Esophagus squamous epithelium (tissue), 5 donors: ENCODE results near the gene GSTA4. TPM values are rescaled to one million over a fixed set of nuclear protein-coding genes. Genes with fewer than 3 reads are reported as not detected.
A peak's percentile ranks its signal among the peaks of the same experiment; 100 is the strongest.
"Not testable (repeated sequence)": the region's sequence is repeated elsewhere in the genome, so short reads cannot be mapped to it uniquely, and the experiment has no call there.

Source experiments
- DNase-seq: peaks from one replicate; lab custom pipeline; 2025; lab: John Stamatoyannopoulos, UW
- H3K27ac ChIP-seq, 4 donors: fragments of 200-600 bp; sonication (generic); one replicate each; pipeline ENCODE4 v1.5.1; 2016 to 2019; ENCODE audit warnings: mild to moderate bottlenecking in 1 of 4
- H3K27me3 ChIP-seq, 4 donors: fragments of 200-600 bp; sonication (generic); 1 replicate in 3 of 4; 2 replicates in 1 of 4; pipeline versions ENCODE4 v1.5.1 to v1.6.0; 2017 to 2021; ENCODE audit warnings: antibody characterized with exemption in 1 of 4
- H3K36me3 ChIP-seq, 3 donors: fragments of 200-600 bp; sonication (generic); one replicate each; pipeline ENCODE4 v1.5.1; 2016 to 2019
- H3K4me1 ChIP-seq, 3 donors: fragments of 200-600 bp; sonication (generic); one replicate each; pipeline ENCODE4 v1.5.1; 2017 to 2019
- H3K4me3 ChIP-seq, 4 donors: fragments of 200-600 bp; sonication (generic); 1 replicate in 3 of 4; 2 replicates in 1 of 4; pipeline ENCODE4 v1.5.1; 2016 to 2019; ENCODE audit warnings: mild to moderate bottlenecking in 2 of 4, moderate library complexity in 1 of 4
- H3K9me3 ChIP-seq, 3 donors: fragments of 200-600 bp; sonication (generic); one replicate each; pipeline ENCODE4 v1.5.1; 2016 to 2019
- CTCF ChIP-seq, 6 experiments: fragments of 450-650 bp in 4 of 6; fragments of 200-600 bp in 2 of 6; sonication (generic) in 2 of 6; IDR thresholded peaks; one replicate each; pipeline ENCODE4 v1.5.1; 2016 to 2019; ENCODE audit warnings: antibody characterized with exemption in 6 of 6, mild to moderate bottlenecking in 4 of 6, moderate library complexity in 4 of 6
- POLR2A ChIP-seq, 4 donors: fragments of 450-650 bp; IDR thresholded peaks; one replicate each; pipeline ENCODE4 v1.6.1; 2017; ENCODE audit warnings: antibody characterized with exemption in 4 of 4, mild to moderate bottlenecking in 4 of 4, moderate library complexity in 3 of 4
- WGBS, 2 donors: methylation state at CpG; one replicate each; pipeline ENCODE4 v1.1.5; 2018; 5-methylcytosine and 5-hydroxymethylcytosine counted together
- intact Hi-C: fragments of 100-400 bp; cut with DNase I; formaldehyde crosslinking; loops from one replicate; pipeline ENCODE4 v1.15.0; 2022
- total RNA-seq, 4 donors: library from RNA; depleted of rRNA; stranded (reverse); fragments of >200 nt; gene quantifications; one replicate each; pipeline ENCODE4 v1.1.0, GENCODE V29; 2016
- donor health status: DM: yes; HTN: yes; CAD: no.

The GSTA4 gene
- total RNA-seq: 100 to 1,000 TPM in 1 of 4 donors, 10 to 100 TPM in 3; 50.4 to 110 (median 84.4) TPM

- TF ChIP-seq POLR2A (IDR thresholded peaks at IDR 0.05): peak in 3 of 4 donors; percentile 68 to 84 (median 72)
- peak; percentile 37 to 80 (median 68) for TF ChIP-seq CTCF (IDR thresholded peaks at IDR 0.05)
- peak within 1 kb of the TSS; percentile 94 to 96 (median 95) for H3K27ac ChIP-seq
- peaks cover 3 to 55% (median 8%) of the 10 kb centered on the region in 3 donors for H3K4me1 ChIP-seq
- H3K36me3 ChIP-seq, H3K9me3 ChIP-seq, H3K27me3 ChIP-seq, intact Hi-C loops: not testable (repeated sequence)
- 0 to 1% methylated on average over 30 to 34 of the region's 41 CpGs for WGBS, 2 donors
- H3K4me3 ChIP-seq: peak within 1 kb of the TSS; percentile 72 to 80 (median 78)
- DNase-seq: peak; percentile 47
Observed at GRCh38 chr6:52995089-52995912, at the start of gene GSTA4. Gene GSTA4 (minus strand): TSS chr6:52995284. CDS start chr6:52994243, 1,041 bp downstream.

- no peaks in the 10 kb centered on the region for H3K9me3 ChIP-seq
- H3K27ac ChIP-seq: no peak overlapping the region
- no peaks in the 10 kb centered on the region for H3K27me3 ChIP-seq
- WGBS, 2 donors: 90 to 92% methylated on average over 3 of the region's 4 CpGs
- intact Hi-C loops: no loop called here
- H3K4me1 ChIP-seq: peaks cover 0 to 44% (median 23%) of the 10 kb centered on the region in 3 donors
- DNase-seq: no peak
- no peak for TF ChIP-seq CTCF (IDR thresholded peaks at IDR 0.05)
- no peak for TF ChIP-seq POLR2A (IDR thresholded peaks at IDR 0.05)
- H3K4me3 ChIP-seq: no peak overlapping the region
- peaks cover 2 to 20% (median 12%) of the 10 kb centered on the region in 3 donors for H3K36me3 ChIP-seq
Observed at GRCh38 chr6:53044572-53044971, 49.5 kb upstream of the GSTA4 start.

- TF ChIP-seq CTCF (IDR thresholded peaks at IDR 0.05) (no peak), POLR2A (IDR thresholded peaks at IDR 0.05) (no peak)
- no peak for DNase-seq
- Histone ChIP-seq H3K4me3 (no peak overlapping the region), H3K4me1 (peaks cover 0 to 42% (median 23%) of the 10 kb centered on the region in 3 donors), H3K27me3 (no peaks in the 10 kb centered on the region), H3K9me3 (no peaks in the 10 kb centered on the region), H3K27ac (no peak overlapping the region), H3K36me3 (peaks cover 5 to 25% (median 17%) of the 10 kb centered on the region in 3 donors)
- intact Hi-C loops: no loop called here
- 79 to 93% methylated on average over 3 to 4 of the region's 4 CpGs for WGBS, 2 donors
Observed at GRCh38 chr6:53044071-53044470, 49.0 kb upstream of the GSTA4 start.

- no peak for TF ChIP-seq POLR2A (IDR thresholded peaks at IDR 0.05)
- no peak for TF ChIP-seq CTCF (IDR thresholded peaks at IDR 0.05)
- peaks cover 0 to 38% (median 19%) of the 10 kb centered on the region in 3 donors for H3K4me1 ChIP-seq
- H3K9me3 ChIP-seq: no peaks in the 10 kb centered on the region
- H3K27ac ChIP-seq: peak overlapping the region in 1 of 4 donors; percentile 19
- H3K4me3 ChIP-seq: no peak overlapping the region
- no peak for DNase-seq
- H3K36me3 ChIP-seq: peaks cover 5 to 30% (median 21%) of the 10 kb centered on the region in 3 donors
- intact Hi-C loops: no loop called here
- H3K27me3 ChIP-seq: no peaks in the 10 kb centered on the region
Observed at GRCh38 chr6:53043581-53043980, 48.5 kb upstream of the GSTA4 start.

- Histone ChIP-seq H3K4me1 (peaks cover 0 to 29% (median 16%) of the 10 kb centered on the region in 3 donors), H3K27me3 (no peaks in the 10 kb centered on the region), H3K4me3 (no peak overlapping the region), H3K36me3 (peaks cover 5 to 44% (median 21%) of the 10 kb centered on the region in 3 donors), H3K9me3 (no peaks in the 10 kb centered on the region), H3K27ac (peak overlapping the region in 2 of 4 donors; percentile 16 to 19)
- intact Hi-C loops: no loop called here
- no peak for DNase-seq
- no peak for TF ChIP-seq POLR2A (IDR thresholded peaks at IDR 0.05)
- no peak for TF ChIP-seq CTCF (IDR thresholded peaks at IDR 0.05)
- WGBS, 2 donors: 18 to 42% methylated on average over 4 of the region's 4 CpGs
Observed at GRCh38 chr6:53042112-53042511, 47.0 kb upstream of the GSTA4 start.
